Nephron progenitor cell (in vitro differentiated cells): ENCODE data around the gene DNAH7.

ENCODE experiments used
- DNase-seq: peaks from one replicate; pipeline ENCODE4 v3.0.0; 2021
- H3K27ac Mint-ChIP-seq: 2 replicates; pipeline ENCODE4 v1.8.0; 2021; ENCODE audit warnings: mild to moderate bottlenecking, moderate library complexity, mixed read lengths
- H3K27me3 Mint-ChIP-seq: 2 replicates; pipeline ENCODE4 v1.8.0; 2021; ENCODE audit warnings: mild to moderate bottlenecking, low read depth, mixed read lengths; ENCODE audit not compliant: poor library complexity
- H3K36me3 Mint-ChIP-seq: 2 replicates; pipeline ENCODE4 v1.8.0; 2021; ENCODE audit warnings: low read depth, mixed read lengths
- H3K4me1 Mint-ChIP-seq: 2 replicates; pipeline ENCODE4 v1.8.0; 2021; ENCODE audit warnings: mixed read lengths
- H3K4me3 Mint-ChIP-seq: 2 replicates; pipeline ENCODE4 v1.8.0; 2021; ENCODE audit warnings: mild to moderate bottlenecking, moderate library complexity, mixed read lengths
- H3K9me3 Mint-ChIP-seq: 2 replicates; pipeline ENCODE4 v1.8.0; 2021; ENCODE audit warnings: mild to moderate bottlenecking, moderate library complexity, mixed read lengths
- TF ChIP-seq, protein P1 (sequence below): fragments of 200-600 bp; sonication (generic); IDR thresholded peaks from 2 replicates; pipeline ENCODE4 v1.5.0; 2021; ENCODE audit warnings: antibody characterized with exemption

DNAH7 gene

DNA sequence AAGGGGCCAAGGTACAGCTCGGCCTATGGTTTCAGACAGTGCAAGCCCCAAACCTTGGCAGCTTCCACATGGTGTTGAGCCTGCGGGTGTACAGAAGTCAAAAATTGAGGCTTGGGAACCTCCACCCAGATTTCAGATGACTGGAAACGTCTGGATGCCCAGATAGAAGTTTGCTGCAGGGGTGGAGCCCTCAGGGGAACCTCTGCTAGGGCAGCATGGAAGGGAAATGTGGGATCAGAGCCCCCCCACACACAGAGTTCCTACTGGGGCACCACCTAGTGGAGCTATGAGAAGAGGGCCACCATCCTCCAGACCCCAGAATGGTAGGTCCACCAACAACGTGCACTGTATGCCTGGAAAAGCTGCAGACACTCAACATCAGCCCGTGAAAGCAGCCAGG lies 15.0 kb upstream of the DNAH7 start:
- Mint-ChIP-seq H3K27me3 (peaks cover 4% of the 10 kb centered on the region), H3K4me1 (no peaks in the 10 kb centered on the region)

DNA sequence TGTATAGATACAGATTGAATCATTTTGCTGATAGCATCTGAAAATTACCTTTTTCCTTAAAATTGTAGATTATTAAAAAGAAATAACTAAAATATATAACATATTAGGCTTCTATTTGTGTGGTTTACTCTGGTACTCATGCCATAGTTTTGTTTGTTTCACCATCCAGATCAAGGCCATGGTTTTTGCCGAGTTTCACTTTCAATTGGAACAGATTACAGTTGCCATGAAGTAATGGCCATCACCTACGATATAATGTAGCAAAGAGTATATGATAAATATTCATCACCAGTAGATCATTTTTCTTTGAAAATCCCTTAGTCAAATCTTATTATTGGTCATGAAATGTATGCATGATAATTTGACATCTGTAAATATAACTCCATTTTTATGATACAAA lies 11.9 kb upstream of the DNAH7 start:
- Mint-ChIP-seq H3K27ac (no peak overlapping the region), H3K4me1 (no peaks in the 10 kb centered on the region), H3K27me3 (peaks cover 4% of the 10 kb centered on the region), H3K4me3 (no peak overlapping the region), H3K36me3 (peaks cover 6% of the 10 kb centered on the region), H3K9me3 (peaks cover 23% of the 10 kb centered on the region)
- TF ChIP-seq, protein P1, sequence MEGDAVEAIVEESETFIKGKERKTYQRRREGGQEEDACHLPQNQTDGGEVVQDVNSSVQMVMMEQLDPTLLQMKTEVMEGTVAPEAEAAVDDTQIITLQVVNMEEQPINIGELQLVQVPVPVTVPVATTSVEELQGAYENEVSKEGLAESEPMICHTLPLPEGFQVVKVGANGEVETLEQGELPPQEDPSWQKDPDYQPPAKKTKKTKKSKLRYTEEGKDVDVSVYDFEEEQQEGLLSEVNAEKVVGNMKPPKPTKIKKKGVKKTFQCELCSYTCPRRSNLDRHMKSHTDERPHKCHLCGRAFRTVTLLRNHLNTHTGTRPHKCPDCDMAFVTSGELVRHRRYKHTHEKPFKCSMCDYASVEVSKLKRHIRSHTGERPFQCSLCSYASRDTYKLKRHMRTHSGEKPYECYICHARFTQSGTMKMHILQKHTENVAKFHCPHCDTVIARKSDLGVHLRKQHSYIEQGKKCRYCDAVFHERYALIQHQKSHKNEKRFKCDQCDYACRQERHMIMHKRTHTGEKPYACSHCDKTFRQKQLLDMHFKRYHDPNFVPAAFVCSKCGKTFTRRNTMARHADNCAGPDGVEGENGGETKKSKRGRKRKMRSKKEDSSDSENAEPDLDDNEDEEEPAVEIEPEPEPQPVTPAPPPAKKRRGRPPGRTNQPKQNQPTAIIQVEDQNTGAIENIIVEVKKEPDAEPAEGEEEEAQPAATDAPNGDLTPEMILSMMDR, result no peak
- DNase-seq, result no peak

More for the DNA sequence above, 15.0 kb upstream of the DNAH7 start:
- DNase-seq, result no peak
- H3K9me3 Mint-ChIP-seq, result peaks cover 23% of the 10 kb centered on the region
- H3K27ac Mint-ChIP-seq, result no peak overlapping the region
- peaks cover 6% of the 10 kb centered on the region for H3K36me3 Mint-ChIP-seq
- TF ChIP-seq, protein P1, result no peak
- H3K4me3 Mint-ChIP-seq, result no peak overlapping the region

DNA sequence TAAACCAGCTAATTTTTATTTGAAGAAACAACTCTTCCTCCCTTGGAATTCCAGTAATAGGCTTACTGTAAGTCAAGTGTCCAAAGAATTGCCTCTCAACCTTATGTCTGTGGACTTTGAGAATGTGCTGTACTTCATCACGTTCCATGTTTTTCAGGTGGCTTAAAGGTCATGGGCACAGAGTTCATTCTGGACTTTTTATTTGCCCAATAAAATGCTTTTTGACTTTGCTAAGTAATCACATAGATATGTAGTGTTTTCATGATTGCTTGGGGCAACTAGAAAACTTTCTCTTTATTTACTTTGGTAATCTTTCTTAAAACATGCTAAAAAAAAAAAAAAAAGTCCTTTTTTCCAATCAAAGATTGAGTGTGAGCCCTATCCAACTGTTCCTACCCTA lies 10.4 kb upstream of the DNAH7 start:
- Mint-ChIP-seq H3K9me3 (peaks cover 14% of the 10 kb centered on the region), H3K27ac (no peak overlapping the region), H3K4me3 (no peak overlapping the region), H3K27me3 (peaks cover 8% of the 10 kb centered on the region), H3K4me1 (no peaks in the 10 kb centered on the region), H3K36me3 (no peaks in the 10 kb centered on the region)
- TF ChIP-seq, protein P1, result no peak
- DNase-seq, result no peak

DNA sequence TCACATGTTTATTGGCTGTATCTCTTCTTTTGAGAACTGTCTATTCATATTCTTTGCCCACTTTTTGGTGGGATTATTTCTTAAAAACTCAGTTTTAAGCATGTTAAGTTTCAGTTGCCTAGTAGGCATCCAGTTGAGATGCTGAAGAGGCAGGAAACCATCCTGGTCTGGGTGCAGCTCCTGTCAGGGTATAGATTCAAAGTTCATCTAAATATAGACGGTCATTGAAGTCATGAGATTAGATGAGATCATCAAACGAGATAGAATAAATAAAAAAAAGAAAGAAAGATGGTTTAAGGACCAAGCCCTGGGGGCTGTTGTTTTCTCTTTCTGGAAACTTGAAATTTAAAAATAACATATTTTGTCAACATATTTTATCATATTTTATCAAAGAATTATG lies 9.2 kb upstream of the DNAH7 start:
- H3K27me3 Mint-ChIP-seq, result peaks cover 4% of the 10 kb centered on the region

DNA sequence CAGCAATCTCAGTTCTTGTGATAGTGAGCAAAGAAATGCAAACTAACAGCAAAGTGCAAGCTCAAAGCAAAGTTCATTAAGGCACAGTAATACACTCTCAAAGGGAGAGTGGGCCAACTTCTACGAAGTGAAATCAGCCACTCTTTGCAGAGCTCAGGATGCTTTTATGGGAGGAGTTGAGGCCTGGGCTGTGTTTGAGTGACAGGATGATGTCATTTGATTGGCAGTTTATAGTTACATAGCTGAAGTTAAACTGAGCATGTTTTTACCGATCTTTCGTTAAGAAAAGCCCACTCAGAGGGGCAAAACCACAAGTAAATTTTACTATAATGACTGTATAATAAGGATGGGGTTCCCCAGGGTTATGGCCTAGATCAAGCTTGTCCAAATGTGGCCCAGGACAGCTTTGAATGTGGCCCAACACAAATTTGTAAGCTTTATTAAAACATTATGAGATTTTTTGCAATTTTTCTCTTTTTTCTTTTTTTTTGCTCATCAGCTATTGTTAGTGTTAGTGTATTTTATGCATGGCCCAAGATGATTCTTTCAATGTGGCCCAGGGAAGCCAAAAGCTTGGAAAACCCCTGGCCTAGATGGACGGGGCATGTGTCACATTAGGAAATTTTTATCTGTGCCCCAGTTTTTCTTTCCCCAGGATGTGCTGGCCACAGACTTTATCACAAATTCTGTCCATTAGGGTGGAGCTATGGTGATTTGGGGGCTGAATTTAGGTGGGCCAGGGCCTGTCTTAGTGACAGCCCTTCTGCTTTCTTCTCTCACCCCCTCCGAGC lies 8.3 kb upstream of the DNAH7 start:
- no peak for DNase-seq
- Mint-ChIP-seq H3K4me3 (no peak overlapping the region), H3K27me3 (peaks cover 4% of the 10 kb centered on the region), H3K4me1 (no peaks in the 10 kb centered on the region), H3K9me3 (no peaks in the 10 kb centered on the region), H3K27ac (no peak overlapping the region), H3K36me3 (no peaks in the 10 kb centered on the region)
- TF ChIP-seq, protein P1, result no peak

More for the DNA sequence above, 9.2 kb upstream of the DNAH7 start:
- Mint-ChIP-seq H3K4me1 (no peaks in the 10 kb centered on the region), H3K27ac (no peak overlapping the region), H3K9me3 (peaks cover 3% of the 10 kb centered on the region), H3K4me3 (no peak overlapping the region), H3K36me3 (no peaks in the 10 kb centered on the region)
- TF ChIP-seq, protein P1, result no peak
- no peak for DNase-seq

DNA sequence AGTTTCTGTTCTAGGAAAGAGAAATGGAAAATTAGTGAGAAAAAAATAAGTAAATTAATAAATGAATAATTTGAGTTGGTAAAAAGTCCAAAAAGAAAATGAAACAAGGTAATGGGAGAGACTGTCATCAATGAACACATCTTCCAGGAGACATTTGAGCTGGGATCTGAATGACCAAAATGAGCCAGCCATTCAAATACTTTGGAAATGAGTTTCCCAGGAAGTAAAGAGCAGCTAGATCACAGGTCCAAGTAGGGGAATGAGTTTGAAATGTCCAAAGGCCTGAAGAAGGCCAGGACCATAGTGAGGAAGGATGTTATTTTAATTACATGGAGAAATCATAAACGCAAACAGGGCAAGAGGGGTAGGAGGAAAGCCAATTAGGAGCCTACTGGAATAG lies 6.6 kb upstream of the DNAH7 start:
- H3K36me3 Mint-ChIP-seq, result no peaks in the 10 kb centered on the region
- TF ChIP-seq, protein P1, result no peak
- no peak for DNase-seq
- H3K27ac Mint-ChIP-seq, result no peak overlapping the region
- H3K9me3 Mint-ChIP-seq, result no peaks in the 10 kb centered on the region
- no peaks in the 10 kb centered on the region for H3K4me1 Mint-ChIP-seq
- peaks cover 4% of the 10 kb centered on the region for H3K27me3 Mint-ChIP-seq
- H3K4me3 Mint-ChIP-seq, result no peak overlapping the region
